ENCODE measurements around the gene TMEM38B.

Gene TMEM38B

DNA sequence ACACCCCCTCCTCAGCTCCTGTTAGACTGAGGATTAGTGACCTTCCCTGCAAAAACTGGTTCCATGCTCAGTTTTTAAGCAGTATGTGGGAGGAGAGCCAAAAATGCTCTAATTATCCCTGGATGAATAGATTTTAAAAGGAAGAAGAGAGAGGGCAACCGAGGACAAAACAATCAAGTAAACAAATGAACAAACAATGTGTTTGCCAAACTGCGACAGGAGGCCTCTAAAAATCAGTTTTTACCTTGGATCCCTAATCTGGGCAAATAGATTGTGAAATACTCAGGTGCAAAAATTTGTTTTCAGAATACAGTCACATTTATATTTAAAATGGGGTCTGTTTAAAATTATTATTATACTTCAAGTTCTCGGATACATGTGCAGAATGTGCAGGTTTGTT, 23.6 kb upstream of the TMEM38B start:
- in situ Hi-C loops (cut with HindIII; ENCODE audit: low sequenced_read_pairs): no loop called here
- DNase-seq (ENCODE audit: low read depth): no peak
- no peak for TF ChIP-seq CTCF (IDR thresholded peaks at IDR 0.05; ENCODE audit: low read depth, low read length, missing control alignments)
- no peak overlapping the region for H3K4me3 ChIP-seq (ENCODE audit: low read depth, low read length)

DNA sequence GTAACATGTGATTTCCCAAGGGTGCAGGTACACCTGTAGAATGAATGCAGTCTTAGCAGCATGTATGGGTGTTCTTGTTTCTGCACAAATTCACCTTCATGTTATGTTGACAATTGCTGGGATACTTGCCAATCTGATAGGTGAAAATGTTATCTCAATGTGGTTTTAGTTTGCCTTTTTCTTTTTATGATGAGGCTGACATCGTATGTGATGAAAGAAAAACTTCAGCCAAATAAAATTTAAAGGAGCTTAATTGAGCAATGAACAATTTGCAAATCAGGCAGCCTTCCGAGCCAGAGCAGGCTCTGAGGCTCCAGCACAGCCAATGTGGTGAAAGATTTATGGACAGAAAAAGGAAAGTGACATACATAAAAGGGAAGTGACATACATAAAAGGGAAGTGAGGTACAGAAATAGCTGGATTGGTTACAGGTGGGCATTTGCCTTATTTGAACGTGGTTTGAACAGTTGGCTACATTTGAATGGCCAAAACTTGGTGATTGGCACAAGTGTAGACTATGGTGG, 21.6 kb upstream of the TMEM38B start:
- TF ChIP-seq CTCF (IDR thresholded peaks at IDR 0.05; ENCODE audit: low read depth, low read length, missing control alignments): no peak
- H3K4me3 ChIP-seq (ENCODE audit: low read depth, low read length): no peak overlapping the region
- in situ Hi-C loops (cut with HindIII; ENCODE audit: low sequenced_read_pairs): no loop called here
- DNase-seq (ENCODE audit: low read depth): no peak

DNA sequence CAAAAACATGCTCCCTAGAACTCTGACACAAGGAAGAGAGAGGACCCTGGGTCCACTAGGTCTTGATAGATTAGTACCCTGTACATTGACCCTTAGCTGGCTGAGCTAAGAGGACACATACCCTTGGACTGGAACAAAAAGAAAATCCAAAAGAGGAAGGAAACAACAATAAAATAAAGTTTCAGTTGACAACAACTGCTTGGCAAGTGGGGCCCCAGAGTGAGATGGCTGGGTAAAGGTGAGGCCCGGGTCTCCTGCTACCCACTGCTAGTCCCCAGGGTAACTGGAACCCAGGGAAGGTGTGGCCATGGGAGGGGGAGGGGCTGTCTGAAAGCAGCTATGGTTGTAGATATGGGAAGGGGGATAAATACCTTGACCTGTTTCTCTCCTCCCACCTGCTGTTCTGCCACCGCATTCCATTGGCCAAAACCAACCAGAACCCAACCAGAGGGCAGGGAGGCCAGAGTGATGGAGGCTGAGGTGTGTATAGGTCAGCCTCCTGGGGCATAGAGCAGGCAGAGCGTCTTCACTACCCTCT, 20.4 kb upstream of the TMEM38B start:
- H3K4me3 ChIP-seq (ENCODE audit: low read depth, low read length): no peak overlapping the region
- no peak for DNase-seq (ENCODE audit: low read depth)
- TF ChIP-seq CTCF (IDR thresholded peaks at IDR 0.05; ENCODE audit: low read depth, low read length, missing control alignments): no peak
- in situ Hi-C loops (cut with HindIII; ENCODE audit: low sequenced_read_pairs): no loop called here

DNA sequence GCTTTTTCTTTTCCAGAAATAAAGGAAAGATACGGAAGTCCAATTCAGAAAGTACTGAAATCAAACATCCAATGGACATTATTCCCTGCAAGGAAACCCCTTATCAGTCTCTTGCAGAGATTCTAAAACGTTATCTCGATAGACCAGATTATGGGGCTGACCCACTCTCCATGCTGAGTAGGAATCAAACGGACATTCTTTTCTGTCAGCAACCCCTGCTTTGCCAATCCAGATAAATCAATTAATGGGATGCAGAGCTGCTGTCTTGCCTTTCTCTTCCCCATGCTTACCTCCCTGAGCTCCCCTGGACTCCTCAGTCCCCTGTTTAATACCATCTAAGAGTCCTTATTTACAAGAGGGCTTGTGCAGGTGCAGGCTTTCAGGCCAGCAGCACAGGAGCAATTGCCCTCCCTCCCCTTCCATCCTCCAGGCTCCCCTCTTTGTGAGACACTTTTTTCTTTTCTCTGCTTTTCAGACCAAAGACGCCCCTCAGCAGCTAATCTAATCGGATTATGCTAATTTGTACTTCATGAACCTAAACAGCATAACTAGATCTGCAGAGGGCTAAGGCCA, 17.9 kb upstream of the TMEM38B start:
- in situ Hi-C loops (cut with HindIII; ENCODE audit: low sequenced_read_pairs): no loop called here
- DNase-seq (ENCODE audit: low read depth): no peak
- no peak for TF ChIP-seq CTCF (IDR thresholded peaks at IDR 0.05; ENCODE audit: low read depth, low read length, missing control alignments)
- H3K4me3 ChIP-seq (ENCODE audit: low read depth, low read length): no peak overlapping the region

- in situ Hi-C loops (cut with HindIII; ENCODE audit: low sequenced_read_pairs): no loop called here
- no peak for DNase-seq (ENCODE audit: low read depth)
- TF ChIP-seq CTCF (IDR thresholded peaks at IDR 0.05; ENCODE audit: low read depth, low read length, missing control alignments): no peak
- no peak overlapping the region for H3K4me3 ChIP-seq (ENCODE audit: low read depth, low read length)
Observed at GRCh38 chr9:105678163-105678562, 16.2 kb upstream of the TMEM38B start.

- in situ Hi-C loops (cut with HindIII; ENCODE audit: low sequenced_read_pairs): no loop called here
- no peak overlapping the region for H3K4me3 ChIP-seq (ENCODE audit: low read depth, low read length)
- DNase-seq (ENCODE audit: low read depth): no peak
- TF ChIP-seq CTCF (IDR thresholded peaks at IDR 0.05; ENCODE audit: low read depth, low read length, missing control alignments): no peak
Observed at GRCh38 chr9:105678781-105679180, 15.6 kb upstream of the TMEM38B start.

Data from astrocyte of the cerebellum (primary cell).